Lung (tissue), 12 donors: ENCODE data around the gene SLC5A4. TPM values are rescaled to one million over a fixed set of nuclear protein-coding genes. Genes with fewer than 3 reads are reported as not detected.

Experiments used
- ATAC-seq: fragments of 200-7000 bp; cut with Tn5 transposase; one replicate; pipeline ENCODE4 v1.9.1; 2020; ENCODE audit warnings: moderate number of reproducible peaks; ENCODE audit not compliant: insufficient read depth, low FRiP score
- DNase-seq, 3 donors: peaks; one replicate each; pipeline ENCODE4 v3.0.0-alpha.2; 2013 to 2017
- H3K27ac ChIP-seq, 2 donors: one replicate each; pipeline ENCODE4 v1.5.1; 2013; ENCODE audit warnings: mild to moderate bottlenecking in 2 of 2, moderate library complexity in 2 of 2, control low read depth in 1 of 2, inconsistent platforms in 1 of 2, low read depth in 1 of 2, low read length in 1 of 2
- H3K27me3 ChIP-seq, 3 donors: one replicate each; pipeline ENCODE4 v1.5.1; 2013; ENCODE audit warnings: low read length in 2 of 3; ENCODE audit not compliant: control insufficient read depth in 3 of 3, insufficient read depth in 3 of 3
- H3K36me3 ChIP-seq, 4 donors: one replicate each; pipeline ENCODE4 v1.5.1; 2013; ENCODE audit warnings: low read length in 4 of 4, mild to moderate bottlenecking in 1 of 4, moderate library complexity in 1 of 4; ENCODE audit not compliant: control insufficient read depth in 4 of 4, insufficient read depth in 4 of 4
- H3K4me1 ChIP-seq, 5 donors: one replicate each; pipeline ENCODE4 v1.5.1; 2013; ENCODE audit warnings: low read length in 5 of 5, mild to moderate bottlenecking in 2 of 5, moderate library complexity in 1 of 5; ENCODE audit not compliant: control insufficient read depth in 5 of 5, insufficient read depth in 5 of 5
- H3K4me3 ChIP-seq: one replicate; pipeline ENCODE4 v1.5.1; 2013; ENCODE audit warnings: mild to moderate bottlenecking, control low read depth, moderate library complexity
- H3K9ac ChIP-seq, 2 donors: one replicate each; pipeline ENCODE4 v1.5.1; 2013; ENCODE audit warnings: low read length in 2 of 2, control low read depth in 1 of 2; ENCODE audit not compliant: insufficient read depth in 1 of 2
- H3K9me3 ChIP-seq, 4 donors: one replicate each; pipeline ENCODE4 v1.5.1; 2013; ENCODE audit warnings: low read length in 3 of 4, mild to moderate bottlenecking in 1 of 4, moderate library complexity in 1 of 4; ENCODE audit not compliant: control insufficient read depth in 4 of 4, insufficient read depth in 3 of 4
- CTCF ChIP-seq: IDR thresholded peaks from 2 replicates; pipeline ENCODE4 v1.5.1; 2012; ENCODE audit warnings: mild to moderate bottlenecking; ENCODE audit errors: control extremely low read depth, extremely low read depth
- WGBS, 2 donors: extraction: QIAGEN DNeasy Blood & Tissue Kit; methylation state at CpG; one replicate each; pipeline ENCODE4 v1.1.7; 2013; 5-methylcytosine and 5-hydroxymethylcytosine counted together
- polyA plus RNA-seq, 2 donors: library from polyadenylated mRNA; stranded (reverse); fragments of 200-250 nt; gene quantifications; one replicate each; pipeline ENCODE4 v1.2.1, GENCODE V29; 2013
- total RNA-seq, 2 donors: library from RNA; depleted of rRNA in 1 of 2; stranded (reverse); fragments of >200 nt in 1 of 2; gene quantifications; one replicate each; pipeline ENCODE4 v1.2.1, GENCODE V29; 2014 to 2021
- donor health status: control.
- donor health status: control.
- donor health status: Bipolar disorder and iron deficiency.
- donor health status: healthy.
- donor health status: DM: yes; HTN: yes; CAD: no.

Gene SLC5A4
- total and polyA plus RNA-seq, 4 donors, result 0.30 to 1.9 (median 0.95) TPM

DNA sequence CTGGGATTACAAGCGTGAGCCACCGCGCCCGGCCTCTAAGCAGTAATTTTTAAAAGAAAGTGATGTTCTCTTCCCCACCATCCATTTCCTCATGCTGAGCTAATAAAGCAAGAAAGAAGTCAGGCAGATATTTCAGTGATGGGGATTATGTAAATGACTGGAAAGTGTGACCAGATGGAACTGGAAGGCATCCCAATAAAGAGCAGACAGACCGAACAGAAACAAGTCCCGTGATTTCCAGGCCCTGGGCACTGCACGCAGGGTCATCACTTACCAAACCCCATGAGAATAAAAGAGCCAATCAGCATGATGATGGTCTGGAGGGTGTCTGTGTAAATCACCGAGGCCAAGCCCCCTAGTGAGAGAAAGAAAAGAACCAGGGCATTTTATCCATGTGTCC is 18.2 kb downstream of the SLC5A4 start:
- Histone ChIP-seq H3K27ac (no peak overlapping the region), H3K4me1 (no peaks in the 10 kb centered on the region), H3K27me3 (peaks cover 0 to 4% (median 2%) of the 10 kb centered on the region in 3 donors), H3K36me3 (no peaks in the 10 kb centered on the region), H3K9me3 (peaks cover 0 to 2% (median 0%) of the 10 kb centered on the region in 4 donors), H3K4me3 (no peak overlapping the region), H3K9ac (no peak overlapping the region)
- 84 to 85% methylated on average over 8 of the region's 8 CpGs for WGBS, 2 donors
- DNase-seq (no peak), ATAC-seq (no peak)
- no peak for TF ChIP-seq CTCF

GRCh38 chr22:32233091-32233490 is 22.1 kb downstream of the SLC5A4 start:
- Histone ChIP-seq H3K27me3 (peaks cover 0 to 2% (median 0%) of the 10 kb centered on the region in 3 donors), H3K9ac (no peak overlapping the region), H3K27ac (no peak overlapping the region), H3K36me3 (no peaks in the 10 kb centered on the region), H3K9me3 (peaks cover 0 to 2% (median 0%) of the 10 kb centered on the region in 4 donors), H3K4me3 (no peak overlapping the region), H3K4me1 (no peaks in the 10 kb centered on the region)
- TF ChIP-seq CTCF, result no peak
- WGBS, 2 donors, result 87 to 91% methylated on average over 5 of the region's 5 CpGs
- ATAC-seq, result no peak
- no peak for DNase-seq

DNA sequence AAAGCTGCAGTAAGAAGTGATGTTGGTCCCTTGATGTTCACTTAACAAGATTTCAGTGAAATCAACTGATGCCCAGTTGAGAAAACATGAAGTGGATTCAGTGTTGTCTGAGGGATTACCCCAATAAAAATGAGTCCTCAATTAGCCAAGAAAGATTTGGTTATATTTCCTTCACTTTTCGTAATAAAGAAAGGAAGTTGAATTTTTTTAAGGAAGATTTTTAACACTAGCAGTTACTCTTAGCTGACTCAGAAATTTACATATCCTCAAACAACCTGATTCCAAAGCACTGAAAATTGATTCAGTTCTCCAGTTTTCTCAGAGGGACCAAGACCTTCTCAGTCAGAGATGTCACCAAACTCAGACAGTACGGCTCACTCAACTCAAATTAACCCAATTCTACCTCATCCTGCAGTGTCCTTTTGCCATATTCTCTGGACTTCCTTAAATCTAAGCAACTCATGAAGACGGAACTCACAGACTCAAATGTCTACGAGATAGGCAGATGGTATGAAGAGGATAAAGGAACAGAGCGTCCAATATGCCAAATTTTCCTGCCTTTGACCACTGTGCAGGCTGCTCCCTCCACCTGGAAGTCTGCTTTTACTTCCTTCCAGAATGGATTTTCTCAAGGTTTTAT is 22.8 kb downstream of the SLC5A4 start:
- Histone ChIP-seq H3K9me3 (peaks cover 0 to 2% (median 0%) of the 10 kb centered on the region in 4 donors), H3K36me3 (no peaks in the 10 kb centered on the region), H3K4me1 (no peaks in the 10 kb centered on the region), H3K9ac (no peak overlapping the region), H3K4me3 (no peak overlapping the region), H3K27me3 (peaks cover 0 to 2% (median 0%) of the 10 kb centered on the region in 3 donors), H3K27ac (no peak overlapping the region)
- DNase-seq, result no peak
- TF ChIP-seq CTCF, result no peak
- no peak for ATAC-seq
- WGBS, 2 donors, result 48 to 62% methylated on average over 5 of the region's 5 CpGs
